ENCODE data around the gene LAMTOR2. TPM values are rescaled to one million over a fixed set of nuclear protein-coding genes. Genes with fewer than 3 reads are reported as not detected.

The LAMTOR2 gene
- total and polyA plus RNA-seq, 2 of the 8 experiments (the other 6 are each of a cell fraction or from before 2014, with no cell fraction given), result 54.7 to 122 TPM

GRCh38 chr1:156026588-156026987, 28.0 kb upstream of the LAMTOR2 start:
- Histone ChIP-seq H4K8ac (ENCODE audit: extremely low read depth, insufficient read depth, low read length) (no peak overlapping the region), H3K18ac (ENCODE audit: extremely low read depth, low read length) (no peak overlapping the region), H3K56ac (replicated peaks; ENCODE audit: insufficient read length, low read depth, low read length) (no peak overlapping the region), H2BK20ac (ENCODE audit: low read length) (no peak overlapping the region), H3K4me1 (replicated peaks in 1 of 4; ENCODE audit: control insufficient read depth in 3 of 4, insufficient read depth in 4 of 4, low read length in 3 of 4) (peaks cover 0 to 3% (median 0%) of the 10 kb centered on the region in 4 experiments; a peak in 3 of 7 replicates), H3K4me2 (ENCODE audit: insufficient read depth in 1 of 2, low read depth in 2 of 2, low read length in 2 of 2) (no peak overlapping the region), H3K9me3 (ENCODE audit: insufficient read depth in 2 of 2, low read depth in 1 of 2, low read length in 1 of 2) (no peaks in the 10 kb centered on the region), H2AK5ac (ENCODE audit: low read depth, low read length) (no peak overlapping the region), H2BK12ac (ENCODE audit: low read depth, low read length) (no peak overlapping the region), H4K91ac (replicated peaks; ENCODE audit: insufficient read length, low read length) (no peak overlapping the region), H3K9ac (replicated peaks in 1 of 4; ENCODE audit: extremely low read depth in 1 of 4, low read depth in 3 of 4, low read length in 3 of 4) (no peak overlapping the region), H3K4me3 (ENCODE audit: extremely low read depth in 1 of 4, insufficient read depth in 2 of 4, low read depth in 3 of 4, low read length in 4 of 4) (no peak overlapping the region), H3K79me1 (ENCODE audit: low read depth, low read length) (no peaks in the 10 kb centered on the region), H2BK120ac (replicated peaks; ENCODE audit: low read depth, low read length) (no peak overlapping the region), H3K27ac (ENCODE audit: low read depth, low read length) (no peak overlapping the region), H3K36me3 (ENCODE audit: control insufficient read depth in 2 of 4, insufficient read depth in 4 of 4, low read length in 3 of 4) (no peaks in the 10 kb centered on the region), H2AFZ (ENCODE audit: low read length) (no peak overlapping the region), H4K5ac (ENCODE audit: insufficient read length, low read depth, low read length) (no peak overlapping the region), H4K20me1 (replicated peaks in 1 of 2; ENCODE audit: control insufficient read depth in 1 of 2, insufficient read depth in 2 of 2, low read length in 2 of 2) (peaks cover 0 to 2% of the 10 kb centered on the region in 2 experiments), H2BK15ac (ENCODE audit: low read length) (no peak overlapping the region), H3K79me2 (ENCODE audit: control insufficient read depth in 1 of 2, insufficient read depth in 2 of 2, low read length in 2 of 2) (no peaks in the 10 kb centered on the region), H3K14ac (ENCODE audit: insufficient read length) (no peak overlapping the region), H3K4ac (replicated peaks; ENCODE audit: insufficient read length, low read depth, low read length) (no peak overlapping the region), H3K27me3 (replicated peaks in 1 of 4; ENCODE audit: control insufficient read depth in 3 of 4, extremely low read depth in 1 of 4, insufficient read depth in 3 of 4, low read length in 3 of 4) (peaks cover 0 to 4% (median under 1%) of the 10 kb centered on the region in 4 experiments; a peak in 1 of 7 replicates), H3K23me2 (ENCODE audit: low read depth, low read length) (no peaks in the 10 kb centered on the region), H2BK5ac (ENCODE audit: low read depth, low read length) (no peak overlapping the region), H3K23ac (ENCODE audit: insufficient read length) (no peak overlapping the region)
- DNase-seq (ENCODE audit: low read depth in 1 of 2, low spot score in 2 of 2) (no peak), FAIRE-seq (no peak)
- ChIA-PET POLR2A (ENCODE audit: partially characterized antibody) (no interaction called here), CTCF (ENCODE audit: partially characterized antibody) (interaction anchor here (1.0 to 2.2 kb wide), 10 partner anchors 9 to 167 kb away, joined by 3 to 19 read pairs (median 6); partner anchors contain the start of gene SLC25A44)
- WGBS, 2 experiments (ENCODE audit: extremely low coverage in 1 of 2, insufficient coverage in 1 of 2, insufficient read length in 1 of 2, insufficient replicate concordance in 2 of 2, low coverage in 1 of 2, low lambda C conversion rate in 2 of 2, missing lambda C conversion rate in 1 of 2), result 89% methylated on average over 4 of the region's 4 CpGs; no CpG with 5 or more reads in 1 of the 2 experiments
- TF ChIP-seq CREB1 (IDR thresholded peaks at IDR 0.05), result no peak
- no peak for TF ChIP-seq ATF2 (IDR thresholded peaks at IDR 0.05; ENCODE audit: low read length)
- no peak for TF ChIP-seq EP300 (IDR thresholded peaks at IDR 0.05; ENCODE audit: borderline replicate concordance in 1 of 2, low read depth in 2 of 2, low read length in 2 of 2)
- TF ChIP-seq ASH2L (IDR thresholded peaks at IDR 0.05; ENCODE audit: low read length), result no peak
- TF ChIP-seq NANOG (IDR thresholded peaks at IDR 0.05; ENCODE audit: insufficient read depth, low read depth, low read length, poor library complexity, severe bottlenecking), result no peak
- TF ChIP-seq SIRT6 (IDR thresholded peaks at IDR 0.05; ENCODE audit: low read length), result no peak
- TF ChIP-seq TBP (IDR thresholded peaks at IDR 0.05; ENCODE audit: low read depth, low read length), result no peak
- no peak for TF ChIP-seq SP2 (IDR thresholded peaks at IDR 0.05; ENCODE audit: low read length)
- no peak for TF ChIP-seq USF2 (IDR thresholded peaks at IDR 0.05; ENCODE audit: low read length)
- TF ChIP-seq RFX5 (IDR thresholded peaks at IDR 0.05; ENCODE audit: borderline replicate concordance, low read depth, low read length), result no peak
- TF ChIP-seq HDAC6 (IDR thresholded peaks at IDR 0.05; ENCODE audit: low read depth, low read length), result no peak
